H1 (cell line): Measurements from ENCODE around the gene TEX9. TPM values are rescaled to one million over a fixed set of nuclear protein-coding genes. Genes with fewer than 3 reads are reported as not detected.

ENCODE experiments used
- CTCF ChIA-PET: fragments of 300-600 bp; sonication (Branson Sonifier 250); formaldehyde crosslinking; loops from one replicate; lab custom pipeline; 2021; ENCODE audit not compliant: partially characterized antibody; lab: Charles Lee
- POLR2A ChIA-PET: fragments of 300-600 bp; sonication (Branson Sonifier 250); formaldehyde crosslinking; loops from one replicate; lab custom pipeline; 2021; ENCODE audit warnings: inconsistent platforms; ENCODE audit not compliant: partially characterized antibody; lab: Charles Lee
- DNase-seq, 2 experiments: peaks; one replicate each; pipeline versions ENCODE4 v3.0.0 to v3.0.0-alpha.2; 2010 to 2022; ENCODE audit warnings: low spot score in 2 of 2, low read depth in 1 of 2, mixed read lengths in 1 of 2
- FAIRE-seq: peaks from 2 replicates; lab custom pipeline; 2011; peaks lifted over from hg19 to GRCh38; lab: Jason Lieb, UNC
- H2AFZ ChIP-seq: 2 replicates; pipeline ENCODE4 v1.8.1; 2012; ENCODE audit warnings: low read length, inconsistent platforms
- H2AK5ac ChIP-seq: 2 replicates; pipeline ENCODE4 v1.6.1; 2013; ENCODE audit warnings: low read depth, low read length
- H2BK120ac ChIP-seq: replicated peaks from 2 replicates; pipeline ENCODE3; 2013; ENCODE audit warnings: low read depth, low read length, inconsistent platforms
- H2BK12ac ChIP-seq: 2 replicates; pipeline ENCODE4 v1.6.1; 2013; ENCODE audit warnings: low read depth, low read length
- H2BK15ac ChIP-seq: 2 replicates; pipeline ENCODE4 v1.6.1; 2013; ENCODE audit warnings: low read length
- H2BK20ac ChIP-seq: 2 replicates; pipeline ENCODE4 v1.6.1; 2013; ENCODE audit warnings: low read length
- H2BK5ac ChIP-seq: 2 replicates; pipeline ENCODE4 v1.6.1; 2013; ENCODE audit warnings: low read depth, low read length
- H3K14ac ChIP-seq: 2 replicates; pipeline ENCODE4 v1.6.1; 2013; ENCODE audit warnings: inconsistent platforms; ENCODE audit not compliant: insufficient read length
- H3K18ac ChIP-seq: 2 replicates; pipeline ENCODE4 v1.6.1; 2013; ENCODE audit warnings: low read length; ENCODE audit errors: extremely low read depth
- H3K23ac ChIP-seq: 2 replicates; pipeline ENCODE4 v1.6.1; 2013; ENCODE audit warnings: inconsistent platforms; ENCODE audit not compliant: insufficient read length
- H3K23me2 ChIP-seq: 2 replicates; pipeline ENCODE4 v1.6.1; 2013; ENCODE audit warnings: low read depth, low read length
- H3K27ac ChIP-seq: 2 replicates; pipeline ENCODE4 v1.6.1; 2011; ENCODE audit warnings: low read depth, low read length, inconsistent platforms
- H3K27me3 ChIP-seq, 4 experiments: replicated peaks in 1 of 4; 1 replicate in 1 of 4; 2 replicates in 3 of 4; pipeline versions ENCODE4 v1.6.1 to v1.8.1; 2011 to 2013; ENCODE audit warnings: low read length in 3 of 4, mild to moderate bottlenecking in 3 of 4, inconsistent platforms in 2 of 4, mixed read lengths in 2 of 4, moderate library complexity in 1 of 4; ENCODE audit not compliant: control insufficient read depth in 3 of 4, insufficient read depth in 3 of 4; ENCODE audit errors: extremely low read depth in 1 of 4
- H3K36me3 ChIP-seq, 4 experiments: 2 replicates each; pipeline versions ENCODE4 v1.6.1 to v1.8.1; 2011 to 2013; ENCODE audit warnings: mild to moderate bottlenecking in 4 of 4, low read length in 3 of 4, moderate library complexity in 2 of 4, control low read depth in 1 of 4, inconsistent platforms in 1 of 4; ENCODE audit not compliant: insufficient read depth in 4 of 4, control insufficient read depth in 2 of 4
- H3K4ac ChIP-seq: replicated peaks from 2 replicates; pipeline ENCODE3; 2013; ENCODE audit warnings: low read length, low read depth, mixed read lengths, inconsistent platforms; ENCODE audit not compliant: insufficient read length
- H3K4me1 ChIP-seq, 4 experiments: replicated peaks in 1 of 4; 1 replicate in 1 of 4; 2 replicates in 3 of 4; pipeline versions ENCODE4 v1.6.1 to v1.8.1; 2011 to 2013; ENCODE audit warnings: low read length in 3 of 4, inconsistent platforms in 2 of 4, mixed read lengths in 1 of 4; ENCODE audit not compliant: insufficient read depth in 4 of 4, control insufficient read depth in 3 of 4
- H3K4me2 ChIP-seq, 2 experiments: 2 replicates each; pipeline versions ENCODE4 v1.6.1 to v1.8.1; 2011 to 2013; ENCODE audit warnings: low read depth in 2 of 2, low read length in 2 of 2, control low read depth in 1 of 2, inconsistent platforms in 1 of 2, mild to moderate bottlenecking in 1 of 2; ENCODE audit not compliant: insufficient read depth in 1 of 2
- H3K4me3 ChIP-seq, 4 experiments: fragments of 200-600, 300-600 bp in 1 of 4; sonication (generic), shearing (Covaris generic), sonication (Bioruptor Twin) in 1 of 4; 2 replicates each; pipeline versions ENCODE4 v1.5.1 to v1.8.1; 2011 to 2016; ENCODE audit warnings: low read length in 4 of 4, low read depth in 3 of 4, control low read depth in 2 of 4, inconsistent platforms in 2 of 4, mild to moderate bottlenecking in 2 of 4, mixed read lengths in 1 of 4, moderate library complexity in 1 of 4; ENCODE audit not compliant: insufficient read depth in 2 of 4; ENCODE audit errors: extremely low read depth in 1 of 4
- H3K56ac ChIP-seq: replicated peaks from 2 replicates; pipeline ENCODE3; 2013; ENCODE audit warnings: low read depth, mild to moderate bottlenecking, mixed read lengths, low read length, inconsistent platforms; ENCODE audit not compliant: insufficient read length
- H3K79me1 ChIP-seq: 2 replicates; pipeline ENCODE4 v1.6.1; 2013; ENCODE audit warnings: low read depth, low read length, control low read depth
- H3K79me2 ChIP-seq, 2 experiments: 2 replicates each; pipeline versions ENCODE4 v1.6.1 to v1.8.1; 2012 to 2013; ENCODE audit warnings: low read length in 2 of 2, mild to moderate bottlenecking in 2 of 2, inconsistent platforms in 1 of 2; ENCODE audit not compliant: insufficient read depth in 2 of 2, control insufficient read depth in 1 of 2
- H3K9ac ChIP-seq, 4 experiments: replicated peaks in 1 of 4; 1 replicate in 1 of 4; 2 replicates in 3 of 4; pipeline versions ENCODE4 v1.6.1 to v1.8.1; 2011 to 2013; ENCODE audit warnings: low read depth in 3 of 4, low read length in 3 of 4, control low read depth in 2 of 4, mild to moderate bottlenecking in 2 of 4, moderate library complexity in 2 of 4, inconsistent platforms in 1 of 4; ENCODE audit errors: extremely low read depth in 1 of 4
- H3K9me3 ChIP-seq, 2 experiments: 2 replicates each; pipeline versions ENCODE4 v1.6.1 to v1.8.1; 2012 to 2013; ENCODE audit warnings: mild to moderate bottlenecking in 2 of 2, moderate library complexity in 2 of 2, control low read depth in 1 of 2, inconsistent platforms in 1 of 2, low read depth in 1 of 2, low read length in 1 of 2, mixed read lengths in 1 of 2; ENCODE audit not compliant: insufficient read depth in 2 of 2
- H4K20me1 ChIP-seq, 2 experiments: replicated peaks in 1 of 2; 2 replicates each; pipeline versions ENCODE3 to v1.8.1; 2011 to 2013; ENCODE audit warnings: inconsistent platforms in 2 of 2, low read length in 2 of 2, mild to moderate bottlenecking in 1 of 2; ENCODE audit not compliant: insufficient read depth in 2 of 2, control insufficient read depth in 1 of 2
- H4K5ac ChIP-seq: 2 replicates; pipeline ENCODE4 v1.6.1; 2013; ENCODE audit warnings: low read length, low read depth, mixed read lengths, inconsistent platforms; ENCODE audit not compliant: insufficient read length
- H4K8ac ChIP-seq: 2 replicates; pipeline ENCODE4 v1.8.0; 2013; ENCODE audit warnings: mild to moderate bottlenecking, moderate library complexity, low read length, inconsistent platforms; ENCODE audit not compliant: insufficient read depth; ENCODE audit errors: extremely low read depth
- H4K91ac ChIP-seq: replicated peaks from 2 replicates; pipeline ENCODE3; 2013; ENCODE audit warnings: low read length, mixed read lengths, inconsistent platforms; ENCODE audit not compliant: insufficient read length
- ASH2L ChIP-seq: fragments of 200-600, 300-600 bp; sonication (generic); IDR thresholded peaks from one replicate; pipeline ENCODE4 v1.7.1; 2017; ENCODE audit warnings: low read length
- CEBPB ChIP-seq: IDR thresholded peaks from 2 replicates; pipeline ENCODE4 v1.6.1; 2012; ENCODE audit warnings: low read depth, low read length
- CHD1 ChIP-seq: IDR thresholded peaks from 2 replicates; pipeline ENCODE4 v1.6.1; 2012; ENCODE audit warnings: low read depth, low read length, improper control_type of control experiment
- CHD2 ChIP-seq: IDR thresholded peaks from 2 replicates; pipeline ENCODE4 v1.6.1; 2012; ENCODE audit warnings: low read length, improper control_type of control experiment
- CTCF ChIP-seq, 3 experiments: IDR thresholded peaks; 1 replicate in 2 of 3; 2 replicates in 1 of 3; pipeline versions ENCODE4 v1.5.1 to v1.6.1; 2011; ENCODE audit warnings: low read length in 3 of 3, mild to moderate bottlenecking in 3 of 3, inconsistent platforms in 2 of 3, low read depth in 1 of 3, moderate library complexity in 1 of 3; ENCODE audit not compliant: insufficient read depth in 1 of 3; ENCODE audit errors: control extremely low read depth in 1 of 3
- EP300 ChIP-seq, 2 experiments: IDR thresholded peaks; 1 replicate in 1 of 2; 2 replicates in 1 of 2; pipeline ENCODE4 v1.6.1; 2011 to 2012; ENCODE audit warnings: low read depth in 2 of 2, low read length in 2 of 2, mild to moderate bottlenecking in 2 of 2, borderline replicate concordance in 1 of 2, inconsistent platforms in 1 of 2, moderate library complexity in 1 of 2
- FOSL1 ChIP-seq: IDR thresholded peaks from 2 replicates; pipeline ENCODE4 v1.6.1; 2011; ENCODE audit warnings: mild to moderate bottlenecking, low read depth, low read length, moderate library complexity; ENCODE audit not compliant: insufficient read depth
- GABPA ChIP-seq: IDR thresholded peaks from 2 replicates; pipeline ENCODE4 v1.6.1; 2011; ENCODE audit warnings: mild to moderate bottlenecking, low read length, moderate library complexity, borderline replicate concordance; ENCODE audit not compliant: insufficient read depth
- JUND ChIP-seq: IDR thresholded peaks from 2 replicates; pipeline ENCODE4 v1.6.1; 2011; ENCODE audit warnings: mild to moderate bottlenecking, improper control_type of control experiment, low read length
- SAP30 ChIP-seq: fragments of 300-600 bp; sonication (generic); IDR thresholded peaks from 2 replicates; pipeline ENCODE4 v1.7.1; 2012; ENCODE audit warnings: low read length, moderate library complexity, mild to moderate bottlenecking, inconsistent platforms; ENCODE audit not compliant: insufficient read depth, insufficient replicate concordance
- SIX5 ChIP-seq: IDR thresholded peaks from 2 replicates; pipeline ENCODE4 v1.6.1; 2011; ENCODE audit warnings: mild to moderate bottlenecking, low read depth, low read length
- WGBS, 2 experiments: shearing (Covaris generic) in 1 of 2; methylation state at CpG; one replicate each; pipeline versions ENCODE4 v1.1.6 to v1.1.7; 2013 to 2015; ENCODE audit warnings: low lambda C conversion rate in 2 of 2, mixed read lengths in 2 of 2, inconsistent platforms in 1 of 2, low coverage in 1 of 2, missing lambda C conversion rate in 1 of 2; ENCODE audit not compliant: insufficient replicate concordance in 2 of 2, insufficient coverage in 1 of 2, insufficient read length in 1 of 2; ENCODE audit errors: extremely low coverage in 1 of 2, missing lambda C conversion rate in 1 of 2; 5-methylcytosine and 5-hydroxymethylcytosine counted together
- polyA plus RNA-seq, 7 experiments: library from polyadenylated mRNA; depleted of rRNA in 3 of 7; stranded (reverse) in 5 of 7; unstranded in 2 of 7; fragments of >200 nt in 5 of 7; fragments of 200-250 nt in 2 of 7; gene quantifications; 1 replicate in 5 of 7; 2 replicates in 1 of 7; 4 replicates in 1 of 7; pipeline versions ENCODE4 v1.2.1 to v1.2.3, GENCODE V29; 2011 to 2013; ENCODE audit warnings: missing spikeins in 2 of 7, mixed read lengths in 2 of 7
- total RNA-seq: library from RNA; stranded (reverse); fragmentation: NEBNext Ultra II Directional; extraction: Animal tissue kit (Norgen Biotek cat#: 25700); gene quantifications from 2 replicates; pipeline ENCODE4 v1.2.1, GENCODE V29; 2021

Gene TEX9
- total and polyA plus RNA-seq, 2 of the 8 experiments (the other 6 are each of a cell fraction or from before 2014, with no cell fraction given), result 3.4 to 12.3 TPM

- CTCF ChIA-PET, result no interaction called here
- no peak for DNase-seq
- Histone ChIP-seq H4K20me1 (no peaks in the 10 kb centered on the region), H4K5ac (peak overlapping the region; percentile 88), H3K23ac (no peak overlapping the region), H3K4me1 (peaks cover 0 to 4% (median 1%) of the 10 kb centered on the region in 4 experiments; a peak in 3 of 7 replicates), H3K18ac (no peak overlapping the region), H2BK12ac (no peak overlapping the region), H2AK5ac (no peak overlapping the region), H3K4me2 (no peak overlapping the region), H3K27ac (no peak overlapping the region), H3K14ac (no peak overlapping the region), H2BK15ac (no peak overlapping the region), H3K4ac (no peak overlapping the region), H3K36me3 (no peaks in the 10 kb centered on the region; a peak in 1 of 8 replicates), H3K56ac (no peak overlapping the region), H2BK20ac (no peak overlapping the region), H4K8ac (no peak overlapping the region), H3K23me2 (no peaks in the 10 kb centered on the region), H3K27me3 (no peaks in the 10 kb centered on the region), H3K9ac (no peak overlapping the region), H3K79me2 (no peaks in the 10 kb centered on the region), H2AFZ (no peak overlapping the region), H4K91ac (no peak overlapping the region), H2BK5ac (no peak overlapping the region), H3K9me3 (no peaks in the 10 kb centered on the region), H2BK120ac (no peak overlapping the region), H3K79me1 (no peaks in the 10 kb centered on the region), H3K4me3 (no peak overlapping the region)
- 93% methylated on average over 12 of the region's 12 CpGs; no CpG with 5 or more reads in 1 of the 2 experiments for WGBS, 2 experiments
- FAIRE-seq, result no peak
- POLR2A ChIA-PET, result interaction anchor here (1.3 kb wide), 1 partner anchor 13 kb away, joined by 5 read pairs; the partner anchor contains the start of gene TEX9
- TF ChIP-seq SIX5 (no peak), CHD2 (no peak), CHD1 (no peak), CTCF (IDR thresholded peaks at IDR 0.05; ENCODE audit: control extremely low read depth in 1 of 3, insufficient read depth in 1 of 3, low read depth in 1 of 3, low read length in 3 of 3) (no peak), SAP30 (no peak), JUND (no peak), ASH2L (no peak), EP300 (IDR thresholded peaks at IDR 0.05; ENCODE audit: borderline replicate concordance in 1 of 2, low read depth in 2 of 2, low read length in 2 of 2) (no peak), CEBPB (no peak), FOSL1 (no peak), GABPA (no peak)
These were observed 13.2 kb upstream of the TEX9 start for GRCh38 chr15:56351957-56352506.
